ENCODE data around the gene UBXN11.
A peak's percentile ranks its signal among the peaks of the same experiment; 100 is the strongest.
"Not testable (repeated sequence)": the region's sequence is repeated elsewhere in the genome, so short reads cannot be mapped to it uniquely, and the experiment has no call there.

The UBXN11 gene

GRCh38 chr1:26314501-26314900 is 8.1 kb upstream of the UBXN11 start:
- Histone ChIP-seq H3K4me2 (no peak overlapping the region), H3K4me1 (ENCODE audit: low read depth, poor library complexity, severe bottlenecking) (no peaks in the 10 kb centered on the region), H2AFZ (ENCODE audit: low read depth) (no peak overlapping the region), H3K79me2 (ENCODE audit: insufficient read depth, low read depth) (no peaks in the 10 kb centered on the region), H3K27ac (no peak overlapping the region), H3K36me3 (ENCODE audit: insufficient read depth) (no peaks in the 10 kb centered on the region), H4K20me1 (ENCODE audit: insufficient read depth) (no peaks in the 10 kb centered on the region), H3K9ac (no peak overlapping the region), H3K4me3 (IDR thresholded peaks at IDR 0.05; ENCODE audit: insufficient read depth, low read depth, low read length) (no peak overlapping the region), H3K27me3 (ENCODE audit: insufficient read depth, low read depth) (no peaks in the 10 kb centered on the region)
- TF ChIP-seq CTCF (conservative IDR thresholded peaks at IDR 0.05; ENCODE audit: low read depth, low read length): no peak

- H3K4me2 ChIP-seq; H3K36me3 ChIP-seq (ENCODE audit: insufficient read depth); H3K4me3 ChIP-seq (IDR thresholded peaks at IDR 0.05; ENCODE audit: insufficient read depth, low read depth, low read length); H4K20me1 ChIP-seq (ENCODE audit: insufficient read depth); H3K9ac ChIP-seq; H3K79me2 ChIP-seq (ENCODE audit: insufficient read depth, low read depth); H3K27me3 ChIP-seq (ENCODE audit: insufficient read depth, low read depth); H3K27ac ChIP-seq: not testable (repeated sequence)
- H3K4me1 ChIP-seq (ENCODE audit: low read depth, poor library complexity, severe bottlenecking): peaks cover 19% of the 10 kb centered on the region
- peak overlapping the region; percentile 77; the same call in 1 of the 2 replicates for H2AFZ ChIP-seq (ENCODE audit: low read depth)
Observed at GRCh38 chr1:26307966-26308899, 1.8 kb upstream of the UBXN11 start.

- H3K27me3 ChIP-seq (ENCODE audit: insufficient read depth, low read depth): no peaks in the 10 kb centered on the region
- peak overlapping the region; percentile 75 for H3K4me2 ChIP-seq
- no peaks in the 10 kb centered on the region for H3K36me3 ChIP-seq (ENCODE audit: insufficient read depth)
- H3K4me3 ChIP-seq (IDR thresholded peaks at IDR 0.05; ENCODE audit: insufficient read depth, low read depth, low read length): peak overlapping the region; percentile 78
- TF ChIP-seq CTCF (conservative IDR thresholded peaks at IDR 0.05; ENCODE audit: low read depth, low read length): no peak
- H4K20me1 ChIP-seq (ENCODE audit: insufficient read depth): no peaks in the 10 kb centered on the region
- peaks cover 19% of the 10 kb centered on the region for H3K4me1 ChIP-seq (ENCODE audit: low read depth, poor library complexity, severe bottlenecking)
- H3K79me2 ChIP-seq (ENCODE audit: insufficient read depth, low read depth): no peaks in the 10 kb centered on the region
- H3K9ac ChIP-seq: peak overlapping the region; percentile 77
- peak overlapping the region; percentile 77 for H2AFZ ChIP-seq (ENCODE audit: low read depth)
- peak overlapping the region; percentile 63 for H3K27ac ChIP-seq
Observed at GRCh38 chr1:26307363-26307781, 936 bp upstream of the UBXN11 start.

- Histone ChIP-seq H4K20me1 (ENCODE audit: insufficient read depth) (no peaks in the 10 kb centered on the region), H3K27ac (peak overlapping the region; percentile 63), H3K9ac (peak overlapping the region; percentile 77), H3K79me2 (ENCODE audit: insufficient read depth, low read depth) (no peaks in the 10 kb centered on the region), H3K36me3 (ENCODE audit: insufficient read depth) (no peaks in the 10 kb centered on the region), H3K4me3 (IDR thresholded peaks at IDR 0.05; ENCODE audit: insufficient read depth, low read depth, low read length) (peak overlapping the region; percentile 91), H3K27me3 (ENCODE audit: insufficient read depth, low read depth) (no peaks in the 10 kb centered on the region), H3K4me2 (peak overlapping the region; percentile 98), H2AFZ (ENCODE audit: low read depth) (peak overlapping the region; percentile 96), H3K4me1 (ENCODE audit: low read depth, poor library complexity, severe bottlenecking) (peaks cover 19% of the 10 kb centered on the region)
- no peak for TF ChIP-seq CTCF (conservative IDR thresholded peaks at IDR 0.05; ENCODE audit: low read depth, low read length)
Observed at GRCh38 chr1:26305667-26306289, 658 bp downstream of the UBXN11 start.

Data from KMS-11 (cell line).